SKM-1 (cell line): ENCODE results near the gene CARD9.

ENCODE experiments used
- DNase-seq: peaks from one replicate; lab custom pipeline; 2025; ENCODE audit not compliant: unreplicated experiment; lab: John Stamatoyannopoulos, UW

Gene CARD9

GRCh38 chr9:136381966-136382513 is 8.6 kb upstream of the CARD9 start:
- no peak for DNase-seq

DNA sequence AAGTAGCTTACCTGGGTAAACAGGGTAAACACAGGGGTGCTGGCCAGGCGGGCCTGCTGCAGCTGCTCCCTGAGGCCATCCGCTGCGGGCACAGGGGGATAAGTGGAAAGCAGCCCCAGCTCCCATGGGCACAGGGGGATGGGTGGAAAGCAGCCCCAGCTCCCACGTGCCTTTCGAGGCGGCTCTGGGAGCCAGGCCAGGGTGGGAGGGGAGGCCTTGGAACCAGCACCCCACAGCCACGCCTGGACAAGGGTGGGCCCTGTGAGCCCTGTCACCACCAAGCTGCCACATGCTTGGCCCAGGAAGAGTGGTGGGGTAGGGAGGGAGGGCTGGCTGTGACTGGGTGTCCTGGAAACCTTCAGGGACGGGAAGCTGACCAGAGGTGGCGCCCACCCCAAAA is 7.8 kb upstream of the CARD9 start:
- no peak for DNase-seq

GRCh38 chr9:136380381-136380780 is 6.9 kb upstream of the CARD9 start:
- no peak for DNase-seq

- DNase-seq, result no peak
Observed at GRCh38 chr9:136379891-136380290, 6.4 kb upstream of the CARD9 start.

DNA sequence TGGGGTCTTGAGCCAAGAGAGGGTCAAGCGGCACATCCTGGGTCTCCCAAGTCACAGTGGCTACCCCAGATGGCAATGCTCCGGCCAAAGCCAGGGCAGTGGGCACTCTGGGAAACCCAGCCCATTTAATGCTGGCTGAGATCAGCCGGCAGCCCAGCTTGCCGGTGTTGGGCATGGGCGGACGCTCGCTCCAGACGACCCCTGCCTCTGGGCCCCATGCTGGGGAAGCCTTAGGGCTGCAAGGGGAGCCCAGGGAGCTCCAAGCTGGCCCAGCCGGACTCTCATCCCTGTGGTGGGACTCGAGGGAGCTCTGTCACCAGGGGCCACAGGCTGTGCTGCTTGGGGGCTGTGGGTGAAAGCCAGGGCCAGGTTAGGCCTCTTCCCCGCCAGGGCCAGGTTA is 5.9 kb upstream of the CARD9 start:
- DNase-seq, result no peak

DNA sequence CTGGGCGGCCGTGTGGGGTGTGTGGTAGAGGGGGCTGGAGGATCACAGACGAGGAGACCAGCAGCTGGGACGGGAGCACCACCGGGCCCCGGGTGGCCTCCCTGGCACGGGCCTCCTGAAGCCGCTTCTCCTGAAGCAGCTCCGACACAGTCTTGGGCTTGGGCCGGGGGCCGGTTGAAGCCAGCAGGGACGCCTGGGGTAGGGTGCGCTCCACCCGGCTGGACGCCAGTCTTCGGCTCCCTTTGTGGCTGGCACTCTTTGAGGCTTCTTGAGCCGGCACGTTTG is 5.5 kb upstream of the CARD9 start:
- DNase-seq, result no peak

DNA sequence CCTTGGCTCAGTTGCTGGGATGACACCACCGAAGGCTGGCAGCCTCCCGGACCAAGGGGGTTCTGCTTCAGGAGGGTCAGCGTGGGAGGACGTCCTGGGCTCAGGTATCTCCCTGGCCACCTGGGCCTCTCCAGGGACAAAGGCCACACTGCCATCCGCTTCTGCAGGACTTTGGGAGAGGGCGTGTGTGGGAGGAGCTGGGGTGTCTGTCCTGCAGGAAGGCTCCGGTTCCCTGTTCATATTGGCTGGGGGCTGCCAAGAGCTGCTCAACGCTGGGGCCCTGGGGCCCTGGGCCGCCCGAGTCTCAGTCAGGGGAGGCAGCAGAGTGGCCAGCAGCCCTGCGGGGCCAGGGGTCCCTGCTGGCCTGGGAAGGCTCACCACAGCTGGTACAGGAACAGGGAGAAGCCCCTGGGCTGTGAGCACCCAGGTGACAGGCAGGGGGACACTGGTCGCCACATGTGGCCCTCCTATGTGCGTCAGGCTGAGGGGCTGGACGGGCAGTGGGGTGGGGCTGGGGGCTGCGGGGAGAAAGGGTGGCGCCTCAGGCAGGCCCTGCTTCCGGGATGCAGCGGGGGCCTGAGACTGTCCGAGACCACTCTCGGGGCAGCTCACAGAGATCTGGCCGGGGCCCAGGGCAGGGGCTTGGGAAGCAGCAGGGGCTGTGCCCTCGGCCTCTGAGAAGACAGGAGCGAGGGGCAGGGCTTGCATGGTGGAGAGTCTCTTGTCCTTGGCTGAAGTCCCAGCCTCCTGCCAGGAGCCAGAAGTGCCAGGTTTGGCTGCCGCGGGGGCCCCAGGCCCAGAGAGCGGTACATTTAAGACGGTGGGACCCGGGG is 4.9 kb upstream of the CARD9 start:
- no peak for DNase-seq

DNA sequence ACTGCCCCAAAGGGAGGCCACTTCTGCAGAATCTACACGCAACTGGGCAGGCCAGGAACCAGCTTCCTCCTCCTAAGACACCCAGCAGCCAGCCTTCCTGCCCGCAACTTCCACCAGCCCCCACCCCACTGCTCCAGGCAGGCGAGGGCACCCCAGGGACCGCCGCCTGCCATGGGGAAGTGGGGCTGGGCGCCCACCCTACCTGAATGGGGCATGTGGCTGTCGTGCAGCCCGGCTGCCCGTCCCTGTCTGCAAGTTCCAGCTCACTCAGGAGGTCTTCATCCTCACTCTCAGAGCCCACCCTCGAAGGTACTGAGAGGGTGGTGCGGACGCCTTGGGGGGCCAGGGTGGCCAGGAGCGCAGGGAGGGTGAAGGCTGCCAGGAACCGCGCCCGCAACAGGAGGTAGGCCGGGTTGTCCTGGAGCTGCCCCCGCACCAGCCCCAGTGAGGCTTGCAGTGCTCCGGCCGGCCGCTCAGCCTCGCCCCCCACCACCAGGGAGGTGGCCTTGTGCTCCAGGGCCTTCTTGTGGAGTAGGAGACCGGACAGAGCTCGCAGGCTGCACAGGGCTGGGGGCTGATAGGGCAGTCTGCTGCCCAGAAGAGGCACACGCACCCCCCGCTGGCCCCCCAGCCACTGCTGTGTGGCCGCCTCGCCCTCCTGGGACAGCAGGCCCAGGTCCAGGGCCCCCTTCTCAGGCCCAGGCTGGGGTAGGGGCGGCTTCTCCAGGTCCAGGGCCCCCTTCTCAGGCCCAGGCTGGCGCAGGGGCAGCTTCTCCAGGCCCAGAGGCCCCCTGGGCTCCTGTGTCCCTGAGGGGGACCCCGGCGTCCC is 4.1 kb upstream of the CARD9 start:
- DNase-seq, result no peak

GRCh38 chr9:136376457-136376856 is 3.0 kb upstream of the CARD9 start:
- no peak for DNase-seq

DNA sequence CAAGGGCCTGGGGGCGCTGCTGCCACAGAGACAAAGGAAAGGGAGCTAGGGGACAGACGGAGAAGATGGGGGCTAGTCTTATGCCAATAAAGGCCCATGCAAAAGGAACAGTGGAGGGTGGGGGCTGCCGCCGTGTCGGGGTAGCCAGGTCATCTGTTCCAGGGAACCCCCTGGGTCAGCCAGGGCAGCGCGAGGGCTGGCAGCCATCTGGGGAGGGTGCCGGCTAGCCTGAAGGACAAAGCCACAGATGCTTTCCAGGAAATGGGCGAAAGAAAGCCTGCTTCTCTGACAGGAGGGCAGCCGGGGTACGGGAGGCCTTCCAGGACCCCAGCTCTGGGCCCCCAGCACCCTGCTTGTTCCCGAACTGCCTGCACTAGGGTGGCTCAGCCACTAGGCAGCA is 1.6 kb upstream of the CARD9 start:
- no peak for DNase-seq

DNA sequence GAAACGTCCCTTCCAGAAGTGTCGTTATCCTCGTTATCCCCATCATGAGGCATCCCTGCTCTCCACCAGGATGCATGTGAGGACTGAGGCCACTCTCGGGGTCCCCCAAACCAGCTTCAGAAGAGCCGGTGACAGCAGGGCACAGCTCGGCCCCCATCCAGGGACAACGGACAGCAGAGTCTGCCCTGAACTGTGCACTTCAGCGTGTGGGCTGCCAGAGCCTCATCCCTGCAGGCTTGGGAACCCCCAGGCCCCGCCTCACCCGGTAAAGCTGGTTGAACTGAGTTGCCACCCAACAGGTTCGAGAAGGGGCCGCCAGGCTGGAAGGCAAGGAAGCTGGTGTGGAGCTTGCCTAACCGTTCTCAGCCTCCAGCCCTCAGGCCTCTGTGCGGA is 710 bp upstream of the CARD9 start:
- no peak for DNase-seq

DNA sequence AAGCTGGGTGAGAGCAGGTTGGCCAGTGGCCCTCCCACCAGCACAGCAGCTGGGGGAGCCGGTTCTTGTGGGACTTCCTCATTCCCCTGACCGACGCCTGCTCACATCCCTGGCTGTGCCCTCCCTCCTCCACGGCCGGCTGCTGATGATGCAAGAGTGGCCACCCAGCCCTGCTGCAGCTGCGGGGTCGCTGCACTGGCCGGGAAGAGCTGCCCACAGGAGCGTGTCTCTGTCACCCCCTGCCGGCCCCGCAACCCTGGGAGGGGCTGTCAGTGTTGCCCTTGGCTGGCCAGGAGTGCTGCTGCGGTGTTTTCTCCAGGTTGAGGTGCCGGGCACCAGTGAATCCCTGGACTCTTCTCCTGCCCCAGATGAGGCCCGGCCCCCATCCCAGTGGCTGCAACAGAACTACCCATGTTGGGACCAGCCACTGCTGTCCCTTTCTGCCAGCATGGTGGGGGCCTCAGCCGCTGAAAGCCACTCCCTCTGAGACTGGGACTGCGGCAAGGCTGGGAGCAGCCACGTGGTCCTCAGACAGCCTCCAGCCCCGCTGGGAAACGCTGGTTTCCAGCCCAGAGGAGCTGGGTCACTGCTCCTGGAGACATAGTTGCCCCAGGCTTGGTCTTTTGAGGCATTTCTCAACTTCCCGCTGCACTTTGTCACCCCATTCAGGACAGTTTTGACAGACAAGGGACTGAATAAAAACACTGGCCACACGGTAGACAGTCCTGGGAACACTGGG is 739 bp downstream of the CARD9 start:
- DNase-seq, result peak; percentile 76

- no peak for DNase-seq
Observed at GRCh38 chr9:136372006-136372405, 1.5 kb downstream of the CARD9 start.

DNA sequence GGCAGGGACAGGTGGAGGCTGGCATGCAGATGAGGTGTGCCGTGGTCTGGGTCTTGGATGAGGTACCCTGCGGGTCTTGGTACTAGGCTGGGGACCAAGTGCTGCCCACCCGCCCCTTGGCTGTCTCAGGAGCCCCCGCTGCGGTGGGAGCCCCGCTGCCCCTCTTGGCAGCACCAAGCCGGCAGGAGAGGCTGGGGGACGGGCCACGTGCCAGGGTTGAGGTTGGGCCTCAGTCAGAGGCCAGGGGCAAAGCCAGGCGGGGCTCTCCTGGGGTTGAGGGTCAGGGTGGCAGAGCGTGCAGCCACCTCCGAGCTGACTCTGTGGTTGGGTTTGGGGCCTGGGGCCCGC is 2.0 kb downstream of the CARD9 start:
- no peak for DNase-seq

GRCh38 chr9:136370687-136371532 is 2.6 kb downstream of the CARD9 start:
- DNase-seq, result no peak

- no peak for DNase-seq
Observed at GRCh38 chr9:136370037-136370436, 3.4 kb downstream of the CARD9 start.

- no peak for DNase-seq
Observed at GRCh38 chr9:136368190-136368589, 5.3 kb downstream of the CARD9 start.

GRCh38 chr9:136367296-136368145 is 5.9 kb downstream of the CARD9 start:
- DNase-seq, result no peak

- DNase-seq, result no peak
Observed at GRCh38 chr9:136366826-136367225, 6.6 kb downstream of the CARD9 start.

- no peak for DNase-seq
Observed at GRCh38 chr9:136365775-136366222, 7.7 kb downstream of the CARD9 start.
